ENCODE results near the gene TMEM9B. TPM values are rescaled to one million over a fixed set of nuclear protein-coding genes. Genes with fewer than 3 reads are reported as not detected.
"Not testable (repeated sequence)": the region's sequence is repeated elsewhere in the genome, so short reads cannot be mapped to it uniquely, and the experiment has no call there.

Gene TMEM9B
- total RNA-seq, 4 donors from 2014 or later = 31.9 to 44.4 (median 42.1) TPM

- DNase-seq (ENCODE audit: low spot score) = no peak
- ATAC-seq (ENCODE audit: low FRiP score) = no peak
- TF ChIP-seq, protein P1, sequence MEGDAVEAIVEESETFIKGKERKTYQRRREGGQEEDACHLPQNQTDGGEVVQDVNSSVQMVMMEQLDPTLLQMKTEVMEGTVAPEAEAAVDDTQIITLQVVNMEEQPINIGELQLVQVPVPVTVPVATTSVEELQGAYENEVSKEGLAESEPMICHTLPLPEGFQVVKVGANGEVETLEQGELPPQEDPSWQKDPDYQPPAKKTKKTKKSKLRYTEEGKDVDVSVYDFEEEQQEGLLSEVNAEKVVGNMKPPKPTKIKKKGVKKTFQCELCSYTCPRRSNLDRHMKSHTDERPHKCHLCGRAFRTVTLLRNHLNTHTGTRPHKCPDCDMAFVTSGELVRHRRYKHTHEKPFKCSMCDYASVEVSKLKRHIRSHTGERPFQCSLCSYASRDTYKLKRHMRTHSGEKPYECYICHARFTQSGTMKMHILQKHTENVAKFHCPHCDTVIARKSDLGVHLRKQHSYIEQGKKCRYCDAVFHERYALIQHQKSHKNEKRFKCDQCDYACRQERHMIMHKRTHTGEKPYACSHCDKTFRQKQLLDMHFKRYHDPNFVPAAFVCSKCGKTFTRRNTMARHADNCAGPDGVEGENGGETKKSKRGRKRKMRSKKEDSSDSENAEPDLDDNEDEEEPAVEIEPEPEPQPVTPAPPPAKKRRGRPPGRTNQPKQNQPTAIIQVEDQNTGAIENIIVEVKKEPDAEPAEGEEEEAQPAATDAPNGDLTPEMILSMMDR (IDR thresholded peaks at IDR 0.05) = no peak
These were observed 24.3 kb upstream of the TMEM9B start for GRCh38 chr11:8988329-8989234.

DNA sequence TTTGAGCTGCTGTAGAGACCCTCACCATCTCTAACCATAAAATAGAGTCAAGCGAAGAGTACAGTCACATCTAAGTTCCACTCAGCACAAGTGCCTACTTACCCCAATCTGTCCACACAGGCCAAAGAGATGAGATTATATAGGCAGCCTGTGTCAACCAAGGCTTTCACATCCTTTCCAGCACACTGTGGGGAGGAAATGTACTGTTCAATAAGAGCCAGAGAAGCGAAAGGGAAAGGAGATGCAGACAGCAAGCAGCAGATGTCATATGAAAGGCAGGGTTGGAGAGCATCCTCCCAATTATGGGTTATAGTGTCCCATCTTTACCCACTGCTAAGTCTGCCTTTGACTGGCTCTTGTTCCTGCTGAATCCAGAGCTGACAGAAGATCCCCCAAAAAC lies 23.2 kb upstream of the TMEM9B start:
- TF ChIP-seq, protein P1 (IDR thresholded peaks at IDR 0.05) = no peak
- DNase-seq (ENCODE audit: low spot score) (no peak), ATAC-seq (ENCODE audit: low FRiP score) (no peak)

DNA sequence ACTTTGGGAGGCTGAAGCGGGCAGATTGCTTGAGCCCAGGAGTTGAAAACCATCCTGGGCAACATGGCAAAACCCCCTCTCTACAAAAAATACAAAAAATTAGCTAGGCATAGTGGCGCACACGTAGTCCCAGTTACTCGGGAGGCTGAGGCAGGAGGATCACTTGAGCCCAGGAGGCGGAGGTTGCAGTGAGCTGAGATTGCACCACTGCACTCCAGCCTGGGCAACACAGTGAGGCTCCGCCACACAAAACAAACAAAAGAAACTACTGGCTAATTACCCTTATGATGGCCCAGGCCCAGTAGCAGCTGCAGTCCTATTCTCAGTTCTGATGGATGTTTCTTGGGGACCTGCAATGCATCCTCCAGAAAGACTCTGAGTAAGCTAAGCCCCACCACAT lies 22.5 kb upstream of the TMEM9B start:
- not testable (repeated sequence) for ATAC-seq (ENCODE audit: low FRiP score); DNase-seq (ENCODE audit: low spot score)

- DNase-seq (ENCODE audit: low spot score) (no peak), ATAC-seq (ENCODE audit: low FRiP score) (no peak)
- TF ChIP-seq, protein P1 (IDR thresholded peaks at IDR 0.05) = no peak
These were observed 21.2 kb upstream of the TMEM9B start for GRCh38 chr11:8985462-8985861.

GRCh38 chr11:8983552-8983951 lies 19.3 kb upstream of the TMEM9B start:
- TF ChIP-seq, protein P1 (IDR thresholded peaks at IDR 0.05) = no peak
- DNase-seq (ENCODE audit: low spot score) = no peak
- no peak for ATAC-seq (ENCODE audit: low FRiP score)

DNA sequence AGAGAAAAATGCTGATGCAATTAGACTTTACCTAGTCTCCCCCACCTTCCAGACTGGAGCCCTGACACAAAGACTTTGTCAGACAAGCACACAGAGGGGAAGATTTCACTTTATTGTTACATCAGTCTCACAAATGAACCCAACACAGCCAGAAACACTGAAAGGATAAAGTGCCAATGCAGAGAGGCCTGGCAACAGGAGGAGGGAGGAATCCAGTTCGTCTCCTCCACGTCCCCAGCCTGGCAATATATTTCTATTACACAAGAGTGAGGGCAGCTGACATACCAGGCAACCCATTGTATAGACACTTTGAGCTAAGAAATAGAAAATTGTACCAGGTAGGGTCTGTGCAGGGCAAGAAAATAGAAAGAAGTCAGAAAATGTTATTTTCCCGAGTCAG lies 16.2 kb upstream of the TMEM9B start:
- ATAC-seq (ENCODE audit: low FRiP score) = no peak
- TF ChIP-seq, protein P1 (IDR thresholded peaks at IDR 0.05) = no peak

GRCh38 chr11:8979365-8979764 lies 15.1 kb upstream of the TMEM9B start:
- not testable (repeated sequence) for ATAC-seq (ENCODE audit: low FRiP score); DNase-seq (ENCODE audit: low spot score)

More for the DNA sequence above, 16.2 kb upstream of the TMEM9B start:
- DNase-seq (ENCODE audit: low spot score) = no peak

- DNase-seq (ENCODE audit: low spot score) (no peak), ATAC-seq (ENCODE audit: low FRiP score) (no peak)
- TF ChIP-seq, protein P1 (IDR thresholded peaks at IDR 0.05) = no peak
These were observed 8.9 kb upstream of the TMEM9B start for GRCh38 chr11:8973121-8973520.

Data from omental fat pad (tissue), 4 donors.